ENCODE measurements around the gene TNFSF12.

The TNFSF12 gene

DNA sequence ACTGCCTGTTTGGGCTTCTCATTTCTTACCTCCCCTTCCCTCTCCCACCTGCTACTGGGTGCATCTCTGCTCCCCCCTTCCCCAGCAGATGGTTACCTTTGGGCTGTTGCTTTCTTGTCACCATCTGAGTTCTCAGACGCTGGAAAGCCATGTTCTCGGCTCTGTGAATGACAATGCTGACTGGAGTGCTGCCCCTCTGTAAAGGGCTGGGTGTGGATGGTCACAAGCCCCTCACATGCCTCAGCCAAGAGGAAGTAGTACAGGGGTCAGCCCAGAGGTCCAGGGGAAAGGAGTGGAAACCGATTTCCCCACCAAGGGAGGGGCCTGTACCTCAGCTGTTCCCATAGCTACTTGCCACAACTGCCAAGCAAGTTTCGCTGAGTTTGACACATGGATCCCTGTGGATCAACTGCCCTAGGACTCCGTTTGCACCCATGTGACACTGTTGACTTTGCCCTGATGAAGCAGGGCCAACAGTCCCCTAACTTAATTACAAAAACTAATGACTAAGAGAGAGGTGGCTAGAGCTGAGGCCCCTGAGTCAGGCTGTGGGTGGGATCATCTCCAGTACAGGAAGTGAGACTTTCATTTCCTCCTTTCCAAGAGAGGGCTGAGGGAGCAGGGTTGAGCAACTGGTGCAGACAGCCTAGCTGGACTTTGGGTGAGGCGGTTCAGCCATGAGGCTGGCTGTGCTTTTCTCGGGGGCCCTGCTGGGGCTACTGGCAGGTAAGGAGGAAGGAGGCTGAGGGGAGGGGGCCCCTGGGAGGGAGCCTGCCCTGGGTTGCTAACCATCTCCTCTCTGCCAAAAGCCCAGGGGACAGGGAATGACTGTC, 30.4 kb downstream of the TNFSF12 start, which contains the start of gene CD68:
Gene CD68, plus strand, starts transcription at position 638 of the 833 bp plus-strand sequence. Its CDS starts 40 bp downstream, at position 678.
- Histone ChIP-seq H3K79me2 (ENCODE audit: insufficient read depth, low read depth) (peaks cover 17% of the 10 kb centered on the region), H4K20me1 (ENCODE audit: insufficient read depth) (no peaks in the 10 kb centered on the region), H3K36me3 (ENCODE audit: insufficient read depth) (no peaks in the 10 kb centered on the region), H3K4me2 (no peak within 1 kb of the TSS), H3K27me3 (ENCODE audit: insufficient read depth, low read depth) (no peaks in the 10 kb centered on the region), H2AFZ (ENCODE audit: low read depth) (no peak within 1 kb of the TSS), H3K27ac (peak within 1 kb of the TSS; percentile 46; the same call in 1 of the 2 replicates), H3K4me3 (IDR thresholded peaks at IDR 0.05; ENCODE audit: insufficient read depth, low read depth, low read length) (no peak within 1 kb of the TSS), H3K4me1 (ENCODE audit: low read depth, poor library complexity, severe bottlenecking) (peaks cover 22% of the 10 kb centered on the region), H3K9ac (no peak within 1 kb of the TSS)
- TF ChIP-seq CTCF (conservative IDR thresholded peaks at IDR 0.05; ENCODE audit: low read depth, low read length), result no peak

DNA sequence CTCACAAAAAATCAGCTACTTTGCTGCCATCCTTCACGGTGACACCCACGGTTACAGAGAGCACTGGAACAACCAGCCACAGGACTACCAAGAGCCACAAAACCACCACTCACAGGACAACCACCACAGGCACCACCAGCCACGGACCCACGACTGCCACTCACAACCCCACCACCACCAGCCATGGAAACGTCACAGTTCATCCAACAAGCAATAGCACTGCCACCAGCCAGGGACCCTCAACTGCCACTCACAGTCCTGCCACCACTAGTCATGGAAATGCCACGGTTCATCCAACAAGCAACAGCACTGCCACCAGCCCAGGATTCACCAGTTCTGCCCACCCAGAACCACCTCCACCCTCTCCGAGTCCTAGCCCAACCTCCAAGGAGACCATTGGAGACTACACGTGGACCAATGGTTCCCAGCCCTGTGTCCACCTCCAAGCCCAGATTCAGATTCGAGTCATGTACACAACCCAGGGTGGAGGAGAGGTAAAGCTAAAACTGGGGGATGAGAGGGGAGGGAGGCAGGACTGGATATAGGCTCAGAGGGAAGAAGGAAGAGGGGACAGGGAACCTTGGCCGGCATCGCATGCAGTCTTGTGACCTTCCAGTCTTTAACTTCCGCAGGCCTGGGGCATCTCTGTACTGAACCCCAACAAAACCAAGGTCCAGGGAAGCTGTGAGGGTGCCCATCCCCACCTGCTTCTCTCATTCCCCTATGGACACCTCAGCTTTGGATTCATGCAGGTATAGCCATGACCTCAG, 31.2 kb downstream of the TNFSF12 start:
- peaks cover 17% of the 10 kb centered on the region for H3K4me1 ChIP-seq (ENCODE audit: low read depth, poor library complexity, severe bottlenecking)
- H3K4me3 ChIP-seq (IDR thresholded peaks at IDR 0.05; ENCODE audit: insufficient read depth, low read depth, low read length), result no peak overlapping the region
- no peak overlapping the region for H3K4me2 ChIP-seq
- H3K36me3 ChIP-seq (ENCODE audit: insufficient read depth), result no peaks in the 10 kb centered on the region
- H4K20me1 ChIP-seq (ENCODE audit: insufficient read depth), result no peaks in the 10 kb centered on the region
- H3K27ac ChIP-seq, result peak overlapping the region; percentile 46; the same call in 1 of the 2 replicates
- H3K79me2 ChIP-seq (ENCODE audit: insufficient read depth, low read depth), result peaks cover 9% of the 10 kb centered on the region; the same call in 1 of the 2 replicates
- H3K9ac ChIP-seq, result no peak overlapping the region
- H3K27me3 ChIP-seq (ENCODE audit: insufficient read depth, low read depth), result no peaks in the 10 kb centered on the region
- no peak for TF ChIP-seq CTCF (conservative IDR thresholded peaks at IDR 0.05; ENCODE audit: low read depth, low read length)
- H2AFZ ChIP-seq (ENCODE audit: low read depth), result no peak overlapping the region

DNA sequence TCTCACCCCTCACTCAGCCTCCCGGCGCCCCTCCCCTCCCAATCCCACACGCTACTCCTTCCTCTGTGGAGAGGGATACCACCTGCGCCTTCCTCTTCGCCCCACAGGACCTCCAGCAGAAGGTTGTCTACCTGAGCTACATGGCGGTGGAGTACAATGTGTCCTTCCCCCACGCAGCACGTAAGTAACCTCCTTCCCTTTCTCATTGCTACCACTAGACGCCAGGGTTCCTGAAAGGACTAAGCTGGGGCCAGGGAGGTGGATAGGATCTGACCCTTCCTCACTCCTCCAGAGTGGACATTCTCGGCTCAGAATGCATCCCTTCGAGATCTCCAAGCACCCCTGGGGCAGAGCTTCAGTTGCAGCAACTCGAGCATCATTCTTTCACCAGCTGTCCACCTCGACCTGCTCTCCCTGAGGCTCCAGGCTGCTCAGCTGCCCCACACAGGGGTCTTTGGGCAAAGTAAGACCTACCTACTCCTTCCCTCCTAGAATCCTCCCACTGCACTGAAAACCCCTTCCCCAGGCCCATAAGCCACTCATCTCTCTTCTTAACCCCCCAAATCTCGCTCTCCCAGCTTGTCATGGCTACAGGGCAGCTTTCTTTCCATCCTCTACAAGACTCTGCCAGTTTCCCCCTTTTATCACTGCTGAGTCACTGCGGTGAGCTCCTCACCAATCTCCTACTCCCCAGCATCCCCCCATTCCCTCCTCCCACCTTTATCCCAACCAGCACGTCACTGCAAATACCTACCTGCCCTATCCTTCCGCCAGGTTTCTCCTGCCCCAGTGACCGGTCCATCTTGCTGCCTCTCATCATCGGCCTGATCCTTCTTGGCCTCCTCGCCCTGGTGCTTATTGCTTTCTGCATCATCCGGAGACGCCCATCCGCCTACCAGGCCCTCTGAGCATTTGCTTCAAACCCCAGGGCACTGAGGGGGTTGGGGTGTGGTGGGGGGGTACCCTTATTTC, 32.0 kb downstream of the TNFSF12 start:
- Histone ChIP-seq H3K79me2 (ENCODE audit: insufficient read depth, low read depth) (0 out of 2 replicates have a peak, but pooled peaks cover under 1% of the 10 kb centered on the region), H3K27me3 (ENCODE audit: insufficient read depth, low read depth) (no peaks in the 10 kb centered on the region), H3K27ac (no peak overlapping the region), H3K36me3 (ENCODE audit: insufficient read depth) (no peaks in the 10 kb centered on the region), H4K20me1 (ENCODE audit: insufficient read depth) (no peaks in the 10 kb centered on the region), H3K4me1 (ENCODE audit: low read depth, poor library complexity, severe bottlenecking) (peaks cover 11% of the 10 kb centered on the region), H2AFZ (ENCODE audit: low read depth) (no peak overlapping the region), H3K4me2 (no peak overlapping the region), H3K4me3 (IDR thresholded peaks at IDR 0.05; ENCODE audit: insufficient read depth, low read depth, low read length) (no peak overlapping the region), H3K9ac (no peak overlapping the region)
- TF ChIP-seq CTCF (conservative IDR thresholded peaks at IDR 0.05; ENCODE audit: low read depth, low read length), result no peak
